G401 (cell line): Measurements from ENCODE around the gene HPS3. TPM values are rescaled to one million over a fixed set of nuclear protein-coding genes. Genes with fewer than 3 reads are reported as not detected.
A peak's percentile ranks its signal among the peaks of the same experiment; 100 is the strongest.
"Not testable (repeated sequence)": the region's sequence is repeated elsewhere in the genome, so short reads cannot be mapped to it uniquely, and the experiment has no call there.

Experiments
- DNase-seq: peaks from one replicate; pipeline ENCODE4 v3.0.0-alpha.2; 2015; ENCODE audit warnings: low spot score
- in situ Hi-C: cut with HindIII; loops from 2 replicates; pipeline ENCODE4 v1.10.0; 2016; ENCODE audit warnings: low sequenced_read_pairs, mixed read lengths
- total RNA-seq: library from RNA; depleted of rRNA; stranded (reverse); fragments of >200 nt; shearing (Covaris generic); gene quantifications from 2 replicates; pipeline ENCODE4 v1.2.3, GENCODE V29; 2014

The HPS3 gene
- total RNA-seq, 1 experiment from 2014 or later: 110 TPM

DNA sequence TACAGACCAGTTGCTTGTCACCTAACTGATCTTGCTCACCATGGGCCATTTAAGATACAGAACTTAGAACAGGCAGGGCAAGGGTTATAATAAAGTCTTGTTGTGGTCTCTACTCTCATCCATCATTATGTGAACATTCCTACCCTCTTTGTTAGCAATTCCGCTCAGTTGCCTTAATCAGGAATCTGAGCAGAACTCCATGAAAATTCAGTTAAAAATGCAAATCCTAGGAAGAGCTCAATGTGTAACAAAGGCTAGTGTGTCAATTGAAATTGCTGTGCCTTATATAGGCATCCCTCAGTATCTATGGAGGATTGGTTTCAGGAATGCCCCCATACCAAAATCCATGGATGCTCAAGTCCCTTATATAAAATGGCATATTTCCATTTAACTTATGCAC, 47.7 kb downstream of the HPS3 start:
- in situ Hi-C loops: no loop called here

DNA sequence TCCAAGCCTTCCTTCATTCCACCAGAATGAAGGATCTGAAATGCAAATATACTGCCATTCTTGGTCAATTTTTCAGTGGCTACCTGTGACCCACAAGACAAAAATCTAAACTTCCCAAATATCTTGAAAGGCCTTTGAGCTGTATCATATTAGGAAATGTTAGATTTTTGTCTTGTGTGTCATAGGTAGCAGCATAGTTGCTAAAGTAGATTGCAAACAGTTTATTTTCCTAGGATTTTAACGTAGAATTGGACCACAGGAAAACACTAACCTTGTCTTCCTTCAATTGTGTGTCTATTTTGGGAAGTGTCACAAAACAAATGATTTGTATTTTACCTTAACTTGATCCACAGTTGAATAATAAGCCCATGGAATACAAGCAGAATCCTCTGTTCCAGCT, 49.8 kb downstream of the HPS3 start:
- no peak for DNase-seq
- in situ Hi-C loops: no loop called here

More for the DNA sequence above, 47.7 kb downstream of the HPS3 start:
- no peak for DNase-seq

DNA sequence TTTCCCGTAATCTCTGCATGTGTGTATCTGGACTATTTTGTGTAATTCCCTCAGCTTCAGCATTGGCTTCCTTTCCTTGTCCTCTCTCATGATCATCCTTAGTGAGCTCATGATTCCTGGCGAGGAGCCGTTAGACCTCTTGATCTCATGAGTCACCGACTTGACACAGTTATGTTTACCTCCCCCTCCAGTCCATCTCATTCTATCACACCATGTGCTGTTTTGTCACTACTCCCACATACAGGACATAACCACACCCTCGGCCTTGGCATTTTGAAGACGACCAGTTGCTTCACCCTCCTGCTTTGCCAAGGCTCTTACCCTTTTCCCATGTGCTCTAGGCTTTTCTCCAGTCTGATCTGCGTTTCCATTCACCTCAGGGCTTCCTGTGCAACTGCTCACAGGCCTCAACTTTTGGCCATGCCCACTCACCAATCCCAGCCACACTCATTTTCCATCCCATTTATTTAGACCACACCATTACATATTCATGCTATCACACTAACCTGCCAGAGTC, 50.7 kb downstream of the HPS3 start:
- in situ Hi-C loops: no loop called here
- DNase-seq: peak; percentile 49

DNA sequence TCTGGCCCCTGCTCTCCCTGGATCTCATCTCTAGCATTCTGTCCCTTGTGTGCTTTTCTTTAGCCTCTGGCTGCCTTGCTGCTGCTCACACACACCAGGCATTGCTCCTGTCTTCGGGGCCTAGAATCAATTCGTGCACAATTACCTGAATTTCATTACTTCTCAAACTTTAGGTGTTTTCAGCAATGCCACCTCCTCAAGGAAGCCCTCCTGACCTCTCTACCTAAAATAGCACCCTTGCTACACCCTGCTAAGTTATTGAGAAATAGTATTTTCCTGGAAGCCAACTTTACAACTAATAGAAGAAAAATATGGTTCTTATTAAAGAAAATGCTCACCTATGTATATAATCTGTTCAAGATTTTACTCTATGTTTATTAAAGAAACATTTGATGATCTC, 51.7 kb downstream of the HPS3 start:
- in situ Hi-C loops: no loop called here
- no peak for DNase-seq

DNA sequence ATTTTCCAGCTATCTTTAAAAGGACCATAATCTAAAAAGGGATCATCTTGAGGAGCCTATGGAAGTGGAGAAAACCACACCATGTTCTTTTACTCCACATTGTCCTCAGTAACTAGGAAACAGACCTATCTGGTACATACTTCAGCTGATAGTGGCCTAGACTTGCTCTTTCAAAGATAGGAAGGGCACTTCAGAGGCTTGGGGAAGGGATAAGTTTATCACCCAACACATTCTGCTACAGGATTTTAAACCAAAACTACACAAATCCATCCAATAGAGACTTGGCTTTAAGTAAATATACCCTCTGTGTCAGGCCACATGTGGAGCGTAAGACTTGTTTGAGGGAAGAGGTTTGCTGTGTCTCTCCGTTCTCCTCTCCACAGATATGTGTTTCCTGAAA, 56.8 kb downstream of the HPS3 start:
- DNase-seq: peak; percentile 17
- in situ Hi-C loops: no loop called here

DNA sequence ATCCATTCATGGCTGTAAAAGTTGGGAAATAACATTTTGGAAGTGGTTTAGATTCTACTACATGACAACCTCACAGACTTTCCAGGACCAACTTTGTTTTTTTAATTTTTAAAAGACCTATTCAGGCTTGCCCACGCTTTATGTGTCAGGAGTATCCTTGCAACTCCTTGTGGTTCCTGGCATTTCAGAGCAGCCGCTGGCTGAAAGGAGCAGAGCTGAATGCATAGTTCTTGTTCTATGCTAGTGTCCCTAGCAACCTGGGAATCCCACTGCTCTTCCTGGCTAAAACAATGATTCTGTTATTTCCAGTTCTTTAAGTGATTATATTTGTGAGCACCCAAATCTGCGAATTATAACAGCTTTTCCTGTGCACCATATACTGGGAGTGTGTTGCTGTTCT, 57.3 kb downstream of the HPS3 start:
- in situ Hi-C loops: no loop called here
- DNase-seq: peak; percentile 9

DNA sequence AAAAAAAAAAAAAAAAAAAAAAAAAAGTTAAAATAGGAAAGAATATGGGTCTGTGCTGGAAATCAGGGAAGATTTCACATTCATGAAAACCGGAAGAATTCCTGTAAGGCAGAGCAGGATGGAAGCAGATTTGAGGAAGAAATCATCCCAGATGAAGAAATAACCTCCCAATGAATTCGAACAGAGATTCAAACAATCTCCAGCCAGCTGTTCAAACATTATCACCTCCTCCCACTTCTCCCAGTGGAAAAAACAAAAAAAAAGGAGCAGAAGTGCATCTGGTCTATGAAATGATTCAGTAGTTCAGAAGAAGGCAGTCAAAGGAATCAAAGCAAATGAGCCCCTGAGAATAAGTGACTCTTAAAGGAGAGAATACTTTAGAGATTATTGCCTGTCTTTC, 59.1 kb downstream of the HPS3 start:
- in situ Hi-C loops: no loop called here
- DNase-seq: no peak

DNA sequence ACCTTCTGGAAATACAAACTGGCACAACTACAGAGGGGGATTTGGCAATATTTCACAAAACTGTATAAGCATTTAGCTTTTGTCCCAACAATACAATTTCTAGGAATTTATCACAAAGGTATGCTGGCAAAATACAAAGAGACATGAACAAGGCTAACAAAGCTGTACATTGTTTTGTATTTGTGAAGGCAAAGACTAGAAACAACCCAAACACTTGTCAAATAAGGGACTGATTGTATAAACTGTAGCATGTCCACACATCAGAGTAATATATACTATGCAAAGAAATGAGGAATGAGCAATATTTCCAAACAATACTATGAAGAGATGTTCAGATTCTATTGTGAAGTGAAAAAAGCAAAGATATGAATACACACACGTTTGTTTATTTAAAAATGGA, 65.8 kb downstream of the HPS3 start:
- no peak for DNase-seq
- in situ Hi-C loops: no loop called here

DNA sequence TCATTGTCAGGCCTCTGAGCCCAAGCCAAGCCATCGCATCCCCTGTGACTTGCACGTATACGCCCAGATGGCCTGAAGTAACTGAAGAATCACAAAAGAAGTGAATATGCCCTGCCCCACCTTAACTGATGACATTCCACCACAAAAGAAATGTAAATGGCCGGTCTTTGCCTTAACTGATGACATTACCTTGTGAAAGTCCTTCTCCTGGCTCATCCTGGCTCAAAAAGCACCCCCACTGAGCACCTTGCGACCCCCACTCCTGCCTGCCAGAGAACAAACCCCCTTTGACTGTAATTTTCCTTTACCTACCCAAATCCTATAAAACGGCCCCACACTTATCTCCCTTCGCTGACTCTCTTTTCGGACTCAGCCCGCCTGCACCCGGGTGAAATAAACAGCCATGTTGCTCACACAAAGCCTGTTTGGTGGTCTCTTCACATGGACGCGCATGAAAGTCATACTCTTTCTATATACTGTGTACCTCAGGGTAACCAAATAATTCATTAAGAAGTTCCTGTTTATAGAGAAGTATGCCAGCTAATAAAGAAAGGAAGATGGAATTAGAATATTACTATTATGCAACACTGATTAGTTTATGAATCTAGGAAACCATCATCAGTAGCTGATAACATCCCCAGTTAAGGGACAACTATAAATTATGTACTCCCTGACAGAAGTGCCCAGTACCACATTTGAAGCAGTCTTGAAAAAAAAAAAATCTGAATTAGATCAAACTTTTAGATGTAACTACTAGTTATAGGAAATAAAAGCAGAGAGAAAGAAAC, 67.6 kb downstream of the HPS3 start:
- in situ Hi-C loops, DNase-seq: not testable (repeated sequence)

DNA sequence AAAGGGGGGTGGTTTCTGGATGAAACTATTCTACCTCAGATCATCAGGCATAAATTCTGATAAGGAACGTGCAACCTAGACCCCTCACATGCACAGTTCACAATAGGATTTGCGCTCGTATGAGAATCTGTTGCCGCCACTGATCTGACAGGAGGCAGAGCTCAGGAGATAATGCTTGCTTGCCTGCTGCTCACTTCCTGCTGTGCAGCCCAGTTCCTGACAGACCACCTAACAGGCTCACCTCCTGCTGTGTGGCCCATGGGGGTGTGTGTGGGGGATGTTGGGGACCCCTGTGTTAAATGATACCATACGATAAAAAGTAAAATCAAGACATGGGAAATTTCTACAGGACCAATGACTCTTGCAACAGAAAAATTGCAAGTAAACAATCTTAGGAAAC, 68.2 kb downstream of the HPS3 start:
- in situ Hi-C loops: no loop called here
- DNase-seq: no peak

DNA sequence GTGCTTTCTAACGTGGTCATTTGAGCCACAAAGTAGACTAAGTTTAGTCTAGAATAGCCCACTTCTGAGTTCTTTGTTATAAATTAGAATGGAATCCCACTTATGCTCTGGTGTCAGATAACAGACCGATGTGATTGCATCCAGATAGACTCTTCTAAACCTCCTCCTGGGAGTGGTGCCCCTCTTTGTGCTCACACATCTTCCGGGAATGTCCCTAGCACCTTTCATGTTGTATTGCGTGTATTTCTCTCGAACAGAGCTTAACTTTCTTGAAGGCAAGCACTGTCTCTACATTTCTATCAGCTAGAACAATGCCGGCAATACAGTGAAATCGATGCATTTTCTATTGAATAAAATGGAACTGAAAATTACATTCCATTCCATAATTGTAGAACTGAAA, 69.2 kb downstream of the HPS3 start:
- no peak for DNase-seq
- in situ Hi-C loops: no loop called here

DNA sequence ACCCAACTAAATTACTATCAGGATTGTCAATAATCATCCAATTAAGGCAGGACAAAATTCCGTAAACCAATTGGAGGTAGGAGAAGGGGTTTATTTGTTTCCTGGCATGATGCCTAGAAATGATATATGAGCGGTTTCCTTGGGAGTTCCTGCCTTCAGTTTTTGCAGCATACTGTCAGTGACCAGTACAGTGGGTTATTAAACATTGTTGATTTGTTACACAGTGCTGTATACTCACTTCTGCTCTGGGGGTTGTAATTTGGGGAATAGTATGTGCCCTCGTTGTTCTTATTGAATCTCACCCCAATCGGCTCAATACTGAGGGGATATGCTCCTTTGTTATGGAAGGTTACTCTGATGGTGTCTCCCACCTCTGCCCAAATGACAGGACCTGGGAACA, 70.0 kb downstream of the HPS3 start:
- in situ Hi-C loops: no loop called here
- no peak for DNase-seq

DNA sequence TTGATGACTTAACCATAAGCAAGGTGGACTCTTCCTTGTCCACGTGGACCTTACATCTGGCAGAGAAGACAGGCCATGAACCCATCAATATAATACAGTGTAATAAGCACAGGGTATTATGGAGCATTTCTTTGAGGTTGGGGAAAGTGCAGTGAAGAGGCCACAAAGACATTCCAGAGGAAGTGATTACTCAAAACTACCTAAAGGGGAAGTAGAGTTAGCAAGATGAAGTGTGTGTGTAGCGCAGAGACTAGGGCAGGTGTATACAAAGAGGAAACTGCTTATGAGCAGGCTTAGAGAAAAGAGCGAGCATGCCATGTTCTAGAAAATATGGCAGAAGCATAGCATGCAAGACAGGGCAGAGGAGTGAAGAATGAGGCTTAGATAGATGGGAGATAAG, 74.3 kb downstream of the HPS3 start:
- in situ Hi-C loops: no loop called here
- no peak for DNase-seq

DNA sequence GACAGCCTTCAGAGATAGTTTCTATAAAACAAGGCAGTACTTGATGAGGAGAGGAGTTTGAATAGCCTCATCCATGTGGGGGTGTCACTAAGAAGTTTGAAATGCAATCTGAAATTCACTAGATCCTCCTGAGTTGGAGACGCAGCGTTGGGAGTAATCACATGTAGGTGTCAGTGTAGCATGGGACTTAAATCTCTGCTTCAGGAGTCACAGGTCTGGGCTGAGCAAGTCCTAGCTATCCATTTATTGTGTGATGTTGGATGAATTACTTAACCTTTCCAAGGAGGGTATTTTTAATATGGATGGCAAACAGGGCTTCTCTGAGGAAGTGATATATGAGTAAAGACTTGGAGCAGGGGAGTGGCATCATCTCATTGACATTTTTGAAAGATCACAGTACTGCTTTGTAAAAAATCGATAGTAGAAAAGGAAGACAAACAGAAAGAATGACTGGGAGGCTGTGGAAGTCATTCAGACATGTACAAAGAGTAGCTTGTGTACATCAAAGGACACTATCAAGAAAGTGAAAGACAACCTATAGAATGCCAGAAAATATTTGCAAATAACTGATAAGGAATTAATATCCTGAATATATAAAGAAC, 75.1 kb downstream of the HPS3 start:
- no peak for DNase-seq
- in situ Hi-C loops: no loop called here

DNA sequence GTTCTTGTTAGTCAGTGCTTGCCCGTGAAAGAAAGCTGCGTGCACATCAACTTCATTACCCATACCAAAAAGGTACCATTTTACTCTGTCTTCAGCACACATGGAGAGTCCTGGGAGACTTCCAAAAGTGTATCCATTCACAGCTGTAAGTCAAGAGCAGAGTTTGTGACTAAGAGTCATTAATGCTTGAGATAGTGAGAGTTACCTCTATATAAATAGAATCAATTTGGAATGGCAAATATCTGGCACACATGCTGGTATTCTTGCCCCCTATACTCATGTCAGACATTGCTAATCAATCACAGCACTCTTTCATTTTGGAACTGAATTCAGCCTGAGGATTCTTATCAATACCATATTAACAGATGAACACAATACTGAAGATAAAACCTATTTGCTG, 78.0 kb downstream of the HPS3 start:
- no peak for DNase-seq
- in situ Hi-C loops: no loop called here

DNA sequence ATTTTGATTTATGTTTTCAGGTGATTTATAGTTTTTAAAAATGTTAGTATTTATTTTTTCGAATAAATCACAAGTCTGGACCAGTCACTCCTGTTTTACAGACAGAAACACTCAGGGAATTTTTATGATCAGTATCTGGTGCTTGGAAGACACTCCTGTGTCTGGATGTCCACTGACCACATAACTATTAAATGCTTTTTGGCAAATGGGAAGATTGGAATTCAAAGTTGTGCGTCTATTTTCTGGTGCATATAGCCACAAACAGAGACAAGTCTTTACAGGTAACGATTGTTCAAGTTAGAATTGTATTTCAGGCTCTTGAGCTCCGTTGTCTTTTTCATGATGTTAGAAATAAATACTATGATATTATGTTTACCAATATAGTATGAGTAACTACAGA, 80.0 kb downstream of the HPS3 start:
- no peak for DNase-seq
- in situ Hi-C loops: no loop called here

DNA sequence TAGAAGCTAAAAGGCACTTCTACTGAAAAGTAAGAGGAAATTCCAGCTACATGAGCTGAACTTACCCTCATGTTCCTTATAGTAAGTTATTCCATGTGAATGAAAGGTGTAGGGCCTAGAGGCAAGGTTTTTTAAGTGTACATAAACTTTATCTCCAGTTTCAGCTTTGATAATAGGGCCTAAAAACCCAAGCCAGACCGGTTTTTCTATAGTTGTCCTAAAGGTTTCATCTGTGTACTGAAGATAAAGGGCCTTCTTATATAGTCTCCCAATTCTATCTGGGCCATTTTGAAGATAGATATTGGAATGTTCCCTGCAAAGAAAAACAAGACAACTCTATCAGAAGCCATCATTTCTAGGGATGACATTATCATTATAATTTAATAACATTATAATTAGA, 82.9 kb downstream of the HPS3 start:
- in situ Hi-C loops: no loop called here
- no peak for DNase-seq

DNA sequence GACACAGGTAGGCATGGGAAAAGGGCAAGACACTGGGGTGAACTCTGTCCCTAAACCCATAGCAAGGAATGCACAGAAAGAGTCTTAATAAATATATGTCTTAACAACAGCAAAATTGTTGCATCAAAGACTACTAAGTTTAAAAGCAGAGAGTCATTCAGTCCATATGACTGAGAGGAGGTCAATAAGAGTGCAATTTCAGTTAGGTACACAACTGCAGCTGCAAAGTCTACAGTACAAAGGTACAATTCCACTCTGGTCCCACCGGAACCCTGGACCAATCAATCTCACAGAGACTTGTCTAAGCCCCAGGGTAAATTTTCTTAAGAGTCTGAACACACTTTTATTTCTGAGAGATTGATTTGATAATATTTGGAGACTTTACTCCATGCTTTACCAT, 85.3 kb downstream of the HPS3 start:
- in situ Hi-C loops: no loop called here
- no peak for DNase-seq

DNA sequence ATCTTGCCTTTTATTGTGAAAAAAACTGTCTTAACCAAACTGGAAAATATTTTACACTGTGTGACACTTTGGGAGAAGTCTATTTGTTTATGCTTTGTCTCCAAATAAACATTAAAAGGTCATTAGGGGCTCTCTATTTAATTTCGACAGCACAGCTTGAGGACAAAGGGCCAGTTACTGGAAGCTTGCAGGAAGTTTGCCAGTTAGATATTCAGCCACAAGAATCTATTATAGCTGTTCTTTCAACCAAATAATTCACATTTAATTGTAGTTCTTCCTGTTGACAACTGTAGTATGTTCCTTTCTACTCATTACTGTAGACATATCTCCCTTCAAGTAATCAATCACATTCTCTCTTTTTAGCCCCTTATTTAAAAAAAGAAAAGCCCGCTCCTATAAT, 86.1 kb downstream of the HPS3 start:
- in situ Hi-C loops: no loop called here
- DNase-seq: no peak

DNA sequence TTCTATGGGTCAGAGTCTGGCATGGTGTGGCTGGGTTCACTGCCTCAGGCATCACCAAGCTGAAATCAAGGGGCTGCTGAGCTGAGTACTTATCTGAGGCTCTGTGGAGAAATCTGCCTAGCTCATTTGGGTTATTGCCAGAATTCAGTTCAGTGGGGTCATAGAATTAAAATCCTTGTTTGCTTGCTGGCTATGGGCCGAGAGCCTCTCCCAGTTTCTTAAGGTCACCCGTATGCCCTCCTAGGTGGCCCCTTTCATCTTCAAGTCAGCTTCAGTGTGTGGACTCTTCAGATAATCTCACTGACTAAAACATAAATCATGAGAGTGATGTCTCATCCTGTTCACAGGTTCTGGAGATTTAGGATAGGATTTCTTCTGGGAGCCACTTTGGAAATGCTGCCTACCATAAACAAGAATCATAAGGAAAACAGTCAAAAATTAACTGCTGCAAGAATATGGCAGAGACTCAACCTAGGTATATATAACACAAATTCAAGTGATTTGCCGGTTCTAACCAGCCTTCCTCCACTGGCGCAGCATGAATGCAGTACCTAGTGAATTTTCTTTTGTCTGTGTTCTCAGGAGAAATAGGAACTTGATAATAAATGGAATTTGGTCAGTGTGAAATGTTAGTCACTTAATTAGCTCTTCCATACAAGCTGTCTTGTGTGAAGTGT, 86.9 kb downstream of the HPS3 start:
- DNase-seq: no peak
- in situ Hi-C loops: no loop called here
